ENCODE measurements around the gene TRAPPC2L. TPM values are rescaled to one million over a fixed set of nuclear protein-coding genes. Genes with fewer than 3 reads are reported as not detected.

The TRAPPC2L gene
- total and polyA plus RNA-seq, 2 donors (not counting 1 experiment from before 2014, with no cell fraction given): 33.5 to 65.1 TPM

DNA sequence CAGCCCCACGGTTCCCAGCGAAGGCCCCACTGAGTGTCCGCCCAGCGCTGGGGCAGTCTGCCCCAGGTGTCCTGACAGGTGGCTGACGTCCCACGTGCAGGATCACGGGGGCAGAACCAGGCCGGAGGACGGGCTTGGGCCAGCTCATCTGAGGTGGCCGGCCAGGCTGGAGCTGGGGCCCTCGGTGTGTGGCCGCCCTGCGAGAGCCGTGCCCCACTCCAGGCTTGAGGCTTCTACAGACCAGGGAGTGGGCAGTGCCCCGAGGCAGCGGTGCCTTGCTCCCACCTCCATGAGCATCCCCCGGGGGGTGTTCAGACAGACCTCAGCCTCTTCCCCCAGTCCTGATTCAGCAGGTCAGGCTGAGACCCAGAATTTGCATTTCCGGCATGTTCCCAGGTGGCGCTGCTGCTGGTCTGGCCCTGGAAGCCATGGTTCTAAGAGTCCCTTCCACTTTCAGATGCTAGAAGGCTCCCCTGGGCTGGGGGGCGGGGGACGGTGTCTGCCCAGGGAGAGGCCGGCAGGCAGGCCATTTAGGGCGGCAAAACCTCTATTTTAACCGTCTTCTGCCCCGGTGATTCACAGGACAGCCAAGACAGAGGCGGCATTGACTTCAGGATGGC lies 44.9 kb downstream of the TRAPPC2L start:
- Mint-ChIP-seq H3K4me3 (no peak overlapping the region), H3K9me3 (ENCODE audit: insufficient read depth) (no peaks in the 10 kb centered on the region), H3K27ac (no peak overlapping the region), H3K27me3 (no peaks in the 10 kb centered on the region), H3K4me1 (peaks cover 10% of the 10 kb centered on the region)
- no peak overlapping the region for H3K27ac ChIP-seq (ENCODE audit: low read length in 2 of 2)
- peaks cover 0 to 51% of the 10 kb centered on the region in 2 experiments for H3K36me3 ChIP-seq (replicated peaks in 1 of 2; ENCODE audit: control extremely low read depth in 1 of 2, control insufficient read depth in 1 of 2, extremely low read depth in 1 of 2, insufficient read depth in 2 of 2, low read length in 1 of 2)
- POLR2A ChIA-PET: no interaction called here
- whole genome bisulfite sequencing (ENCODE audit: insufficient coverage): 95% methylated on average over 26 of the region's 26 CpGs
- peaks cover 0 to 11% of the 10 kb centered on the region in 2 donors for H3K4me1 ChIP-seq (ENCODE audit: control insufficient read depth in 2 of 2, insufficient read depth in 2 of 2, low read length in 2 of 2)
- no peak overlapping the region for H2AFZ ChIP-seq (ENCODE audit: insufficient read depth, low read depth, low read length, poor library complexity, severe bottlenecking)
- intact Hi-C loops (cut with micrococcal nuclease): no loop called here
- ATAC-seq (ENCODE audit: low read depth): no peak
- H3K4me3 ChIP-seq (ENCODE audit: control extremely low read depth in 1 of 5, extremely low read depth in 1 of 5, insufficient read depth in 1 of 5, low read depth in 2 of 5, low read length in 4 of 5): no peak overlapping the region
- H4K20me1 ChIP-seq (ENCODE audit: control insufficient read depth, insufficient read depth, low read length, poor library complexity, severe bottlenecking): peaks cover 99% of the 10 kb centered on the region
- TF ChIP-seq EZH2 (IDR thresholded peaks at IDR 0.05; ENCODE audit: borderline replicate concordance, insufficient read depth, low read depth, low read length, poor library complexity, severe bottlenecking): no peak
- TF ChIP-seq, protein P1, sequence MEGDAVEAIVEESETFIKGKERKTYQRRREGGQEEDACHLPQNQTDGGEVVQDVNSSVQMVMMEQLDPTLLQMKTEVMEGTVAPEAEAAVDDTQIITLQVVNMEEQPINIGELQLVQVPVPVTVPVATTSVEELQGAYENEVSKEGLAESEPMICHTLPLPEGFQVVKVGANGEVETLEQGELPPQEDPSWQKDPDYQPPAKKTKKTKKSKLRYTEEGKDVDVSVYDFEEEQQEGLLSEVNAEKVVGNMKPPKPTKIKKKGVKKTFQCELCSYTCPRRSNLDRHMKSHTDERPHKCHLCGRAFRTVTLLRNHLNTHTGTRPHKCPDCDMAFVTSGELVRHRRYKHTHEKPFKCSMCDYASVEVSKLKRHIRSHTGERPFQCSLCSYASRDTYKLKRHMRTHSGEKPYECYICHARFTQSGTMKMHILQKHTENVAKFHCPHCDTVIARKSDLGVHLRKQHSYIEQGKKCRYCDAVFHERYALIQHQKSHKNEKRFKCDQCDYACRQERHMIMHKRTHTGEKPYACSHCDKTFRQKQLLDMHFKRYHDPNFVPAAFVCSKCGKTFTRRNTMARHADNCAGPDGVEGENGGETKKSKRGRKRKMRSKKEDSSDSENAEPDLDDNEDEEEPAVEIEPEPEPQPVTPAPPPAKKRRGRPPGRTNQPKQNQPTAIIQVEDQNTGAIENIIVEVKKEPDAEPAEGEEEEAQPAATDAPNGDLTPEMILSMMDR (IDR thresholded peaks at IDR 0.05): no peak
- H3K79me2 ChIP-seq (ENCODE audit: control insufficient read depth, insufficient read depth, low read length): peaks cover 81% of the 10 kb centered on the region
- H3K27me3 ChIP-seq (replicated peaks in 1 of 4; ENCODE audit: control extremely low read depth in 1 of 4, control insufficient read depth in 3 of 4, insufficient read depth in 4 of 4, low read length in 3 of 4): no peaks in the 10 kb centered on the region
- no peak for DNase-seq
- CTCF ChIA-PET: no interaction called here
- no peaks in the 10 kb centered on the region for H3K9me3 ChIP-seq (ENCODE audit: control extremely low read depth in 1 of 3, control insufficient read depth in 2 of 3, insufficient read depth in 1 of 3, low read length in 2 of 3)
- H3K9ac ChIP-seq (ENCODE audit: low read length): no peak overlapping the region
- H3K4me2 ChIP-seq (replicated peaks; ENCODE audit: low read depth, low read length, poor library complexity, severe bottlenecking): no peak overlapping the region

DNA sequence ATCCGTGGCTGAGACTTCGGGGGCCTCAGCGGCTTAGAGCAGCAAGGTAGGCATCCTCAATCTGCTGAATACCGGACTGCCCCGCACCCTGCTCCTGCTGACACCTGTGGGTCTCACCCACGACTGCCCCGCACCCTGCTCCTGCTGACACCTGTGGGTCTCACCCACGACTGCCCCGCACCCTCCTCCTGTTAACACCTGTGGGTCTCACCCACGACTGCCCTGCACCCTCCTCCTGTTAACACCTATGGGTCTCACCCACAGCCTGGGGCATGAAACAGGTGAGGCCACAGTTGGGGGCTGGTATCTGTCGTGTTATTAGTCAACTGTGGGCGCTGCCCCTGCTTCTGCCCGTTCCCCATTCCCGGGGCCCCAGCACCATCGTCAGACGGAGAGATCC lies 45.8 kb downstream of the TRAPPC2L start:
- no peak overlapping the region for H3K4me3 ChIP-seq (ENCODE audit: control extremely low read depth in 1 of 5, extremely low read depth in 1 of 5, insufficient read depth in 1 of 5, low read depth in 2 of 5, low read length in 4 of 5)
- ChIA-PET CTCF (no interaction called here), POLR2A (no interaction called here)
- H3K79me2 ChIP-seq (ENCODE audit: control insufficient read depth, insufficient read depth, low read length): peaks cover 82% of the 10 kb centered on the region
- Mint-ChIP-seq H3K27ac (no peak overlapping the region), H3K9me3 (ENCODE audit: insufficient read depth) (no peaks in the 10 kb centered on the region), H3K4me3 (no peak overlapping the region), H3K27me3 (no peaks in the 10 kb centered on the region), H3K4me1 (peaks cover 12% of the 10 kb centered on the region)
- no peak for ATAC-seq (ENCODE audit: low read depth)
- intact Hi-C loops (cut with micrococcal nuclease): no loop called here
- no peaks in the 10 kb centered on the region for H3K9me3 ChIP-seq (ENCODE audit: control extremely low read depth in 1 of 3, control insufficient read depth in 2 of 3, insufficient read depth in 1 of 3, low read length in 2 of 3)
- no peak for DNase-seq
- peaks cover 0 to 13% of the 10 kb centered on the region in 2 donors for H3K4me1 ChIP-seq (ENCODE audit: control insufficient read depth in 2 of 2, insufficient read depth in 2 of 2, low read length in 2 of 2)
- H3K4me2 ChIP-seq (replicated peaks; ENCODE audit: low read depth, low read length, poor library complexity, severe bottlenecking): no peak overlapping the region
- H4K20me1 ChIP-seq (ENCODE audit: control insufficient read depth, insufficient read depth, low read length, poor library complexity, severe bottlenecking): peaks cover 99% of the 10 kb centered on the region
- TF ChIP-seq, protein P1 (IDR thresholded peaks at IDR 0.05): no peak
- no peak for TF ChIP-seq EZH2 (IDR thresholded peaks at IDR 0.05; ENCODE audit: borderline replicate concordance, insufficient read depth, low read depth, low read length, poor library complexity, severe bottlenecking)
- no peak overlapping the region for H3K9ac ChIP-seq (ENCODE audit: low read length)
- H3K27ac ChIP-seq (ENCODE audit: low read length in 2 of 2): no peak overlapping the region
- H2AFZ ChIP-seq (ENCODE audit: insufficient read depth, low read depth, low read length, poor library complexity, severe bottlenecking): no peak overlapping the region
- WGBS (ENCODE audit: insufficient coverage): 77% methylated on average over 16 of the region's 16 CpGs
- peaks cover 0 to 42% of the 10 kb centered on the region in 2 experiments for H3K36me3 ChIP-seq (replicated peaks in 1 of 2; ENCODE audit: control extremely low read depth in 1 of 2, control insufficient read depth in 1 of 2, extremely low read depth in 1 of 2, insufficient read depth in 2 of 2, low read length in 1 of 2)
- no peaks in the 10 kb centered on the region for H3K27me3 ChIP-seq (replicated peaks in 1 of 4; ENCODE audit: control extremely low read depth in 1 of 4, control insufficient read depth in 3 of 4, insufficient read depth in 4 of 4, low read length in 3 of 4)
